HepG2 (cell line): ENCODE measurements around the gene TNFRSF13B. TPM values are rescaled to one million over a fixed set of nuclear protein-coding genes. Genes with fewer than 3 reads are reported as not detected.

ENCODE experiments used
- ATAC-seq: fragments of 200-7000 bp; cut with Tn5 transposase; 3 replicates; pipeline ENCODE4 v1.9.1; 2020; ENCODE audit warnings: mild to moderate bottlenecking, moderate library complexity
- BruUV-seq: library from RNA; stranded (reverse); fragments of 400-500 nt; replicated peaks from 2 replicates; lab custom pipeline; 2021; lab: Mats Ljungman, UMichigan
- CTCF ChIA-PET: fragments of 300-600 bp; formaldehyde crosslinking; extraction: SDS; loops from one replicate; lab custom pipeline; 2021; ENCODE audit warnings: low total read pairs, inconsistent platforms, low intra/inter-chr PET ratio; lab: Yijun Ruan, JAX
- POLR2A ChIA-PET: fragments of 350-600 bp; sonication (Branson Sonifier 250); formaldehyde crosslinking; loops from one replicate; lab custom pipeline; 2020; ENCODE audit warnings: antibody characterized with exemption, inconsistent platforms; lab: Yijun Ruan, JAX
- DNase-seq: peaks from one replicate; pipeline ENCODE4 v3.0.0-alpha.2; 2015; ENCODE audit warnings: low spot score
- FAIRE-seq: peaks from 3 replicates; lab custom pipeline; 2011; peaks lifted over from hg19 to GRCh38; lab: Jason Lieb, UNC
- H2AFZ ChIP-seq: one replicate; pipeline ENCODE4 v1.6.1; 2011; ENCODE audit warnings: low read length, inconsistent platforms
- H3K27ac ChIP-seq: fragments of 300-600 bp; 3 replicates; pipeline ENCODE4 v1.8.0; 2011; ENCODE audit warnings: mixed run types, mild to moderate bottlenecking, mixed read lengths, low read length, inconsistent platforms; ENCODE audit not compliant: insufficient read depth; ENCODE audit errors: extremely low read length
- H3K27me3 ChIP-seq, 2 experiments: fragments of 200-600 bp in 1 of 2; 2 replicates in 1 of 2; 3 replicates in 1 of 2; pipeline versions ENCODE4 v1.6.0 to v1.8.0; 2011; ENCODE audit warnings: low read length in 2 of 2, mild to moderate bottlenecking in 2 of 2, moderate library complexity in 2 of 2, inconsistent platforms in 1 of 2; ENCODE audit not compliant: insufficient read depth in 2 of 2, control insufficient read depth in 1 of 2
- H3K36me3 ChIP-seq, 2 experiments: fragments of 200-600 bp in 1 of 2; replicated peaks in 1 of 2; 2 replicates in 1 of 2; 3 replicates in 1 of 2; pipeline versions ENCODE4 v1.5.1 to v1.8.0; 2011; ENCODE audit warnings: low read length in 2 of 2, inconsistent platforms in 1 of 2; ENCODE audit not compliant: insufficient read depth in 2 of 2, control insufficient read depth in 1 of 2
- H3K4me1 ChIP-seq: 2 replicates; pipeline ENCODE4 v1.5.1; 2012; ENCODE audit warnings: low read length, inconsistent platforms; ENCODE audit not compliant: insufficient read depth
- H3K4me2 ChIP-seq: 2 replicates; pipeline ENCODE4 v1.6.0; 2011; ENCODE audit warnings: low read depth, low read length, inconsistent platforms
- H3K4me3 ChIP-seq, 3 experiments: fragments of 200-600 bp in 1 of 3; sonication (generic), shearing (Covaris generic) in 1 of 3; replicated peaks in 1 of 3; 2 replicates each; pipeline ENCODE4 v1.5.1; 2011 to 2016; ENCODE audit warnings: low read length in 3 of 3, inconsistent platforms in 2 of 3, low read depth in 2 of 3, mild to moderate bottlenecking in 2 of 3, control low read depth in 1 of 3, mixed read lengths in 1 of 3; ENCODE audit not compliant: insufficient read depth in 1 of 3
- H3K79me2 ChIP-seq: one replicate; pipeline ENCODE4 v1.6.1; 2011; ENCODE audit warnings: low read length, inconsistent platforms; ENCODE audit not compliant: insufficient read depth
- H3K9ac ChIP-seq: 2 replicates; pipeline ENCODE4 v1.6.0; 2011; ENCODE audit warnings: mild to moderate bottlenecking, low read depth, low read length, inconsistent platforms; ENCODE audit not compliant: insufficient read depth
- H3K9me3 ChIP-seq: 2 replicates; pipeline ENCODE4 v1.5.1; 2012; ENCODE audit warnings: mild to moderate bottlenecking, low read length
- H4K20me1 ChIP-seq: 2 replicates; pipeline ENCODE4 v1.6.0; 2011; ENCODE audit warnings: inconsistent platforms, mild to moderate bottlenecking, low read length, moderate library complexity; ENCODE audit not compliant: insufficient read depth
- EZH2 ChIP-seq: conservative IDR thresholded peaks from 2 replicates; pipeline ENCODE4 v1.6.1; 2012; ENCODE audit warnings: mild to moderate bottlenecking, low read depth, low read length, moderate library complexity
- HDAC2 ChIP-seq: sonication (generic); formaldehyde crosslinking; IDR thresholded peaks from 2 replicates; pipeline ENCODE4 v1.4.0; 2020; ENCODE audit warnings: missing genetic modification reagents
- MAZ ChIP-seq, 2 experiments: sonication (generic) in 1 of 2; formaldehyde crosslinking in 1 of 2; IDR thresholded peaks; 2 replicates each; pipeline versions ENCODE4 v1.5.0 to v1.6.1; 2012 to 2020; ENCODE audit warnings: low read depth in 2 of 2, mild to moderate bottlenecking in 2 of 2, borderline replicate concordance in 1 of 2, improper control_type of control experiment in 1 of 2, low read length in 1 of 2, missing genetic modification reagents in 1 of 2, moderate library complexity in 1 of 2
- NFE2L1 ChIP-seq: sonication (generic); formaldehyde crosslinking; IDR thresholded peaks from 2 replicates; pipeline ENCODE4 v1.4.0; 2020; ENCODE audit warnings: missing genetic modification reagents, mild to moderate bottlenecking, borderline replicate concordance
- ZNF263 ChIP-seq: sonication (generic); formaldehyde crosslinking; IDR thresholded peaks from 2 replicates; pipeline ENCODE4 v1.4.0; 2020; ENCODE audit warnings: missing genetic modification reagents
- ZNF724P ChIP-seq: sonication (generic); formaldehyde crosslinking; IDR thresholded peaks from 2 replicates; pipeline ENCODE4 v1.8.0; 2022; ENCODE audit warnings: missing genetic modification reagents, borderline replicate concordance
- WGBS: methylation state at CpG from one replicate; pipeline ENCODE4 v1.1.6; 2017; ENCODE audit warnings: low lambda C conversion rate; 5-methylcytosine and 5-hydroxymethylcytosine counted together
- in situ Hi-C: cut with HindIII; loops from 2 replicates; pipeline ENCODE4 v1.10.0; 2017; ENCODE audit warnings: low pct_unique_long_range_greater_than_20kb; ENCODE audit not compliant: extremely low pct_ligation_motif_present
- intact Hi-C: fragments of 100-400 bp; cut with micrococcal nuclease; formaldehyde crosslinking; loops from one replicate; pipeline ENCODE4 v1.10.0; 2022; ENCODE audit not compliant: unreplicated experiment
- polyA plus RNA-seq, 8 experiments: library from polyadenylated mRNA; depleted of rRNA in 3 of 8; stranded (reverse) in 7 of 8; unstranded in 1 of 8; fragments of >200 nt; fragmentation: Illumina TruSeq in 4 of 8; extraction: Trizol in 4 of 8; gene quantifications; 2 replicates each; pipeline versions ENCODE4 v1.2.1 to v1.2.3, GENCODE V29; 2011 to 2016; ENCODE audit warnings: low read depth in 4 of 8, missing spikeins in 1 of 8, mixed read lengths in 1 of 8; ENCODE audit not compliant: insufficient read depth in 1 of 8
- total RNA-seq, 5 experiments: library from RNA; depleted of rRNA; stranded (reverse); fragments of >200 nt; fragmentation: Illumina TruSeq; extraction: Trizol; gene quantifications; 2 replicates each; pipeline ENCODE4 v1.2.3, GENCODE V29; 2016; ENCODE audit warnings: low read depth in 1 of 5
- TF ChIP-seq, protein P1 (sequence below): sonication (generic); formaldehyde crosslinking; IDR thresholded peaks from 2 replicates; pipeline ENCODE4 v1.5.1; 2020; ENCODE audit warnings: mild to moderate bottlenecking, missing genetic modification reagents, borderline replicate concordance
- TF ChIP-seq, protein P2 (sequence below): sonication (generic); formaldehyde crosslinking; IDR thresholded peaks from 2 replicates; pipeline ENCODE4 v1.4.0; 2020; ENCODE audit warnings: mild to moderate bottlenecking, missing genetic modification reagents
- TF ChIP-seq, protein P3 (sequence below): sonication (generic); formaldehyde crosslinking; IDR thresholded peaks from 2 replicates; pipeline ENCODE4 v1.5.0; 2020; ENCODE audit warnings: mild to moderate bottlenecking, missing genetic modification reagents

TNFRSF13B gene
- total and polyA plus RNA-seq, 2 of the 13 experiments (the other 11 are each of a cell fraction or from before 2014, with no cell fraction given), result not detected

DNA sequence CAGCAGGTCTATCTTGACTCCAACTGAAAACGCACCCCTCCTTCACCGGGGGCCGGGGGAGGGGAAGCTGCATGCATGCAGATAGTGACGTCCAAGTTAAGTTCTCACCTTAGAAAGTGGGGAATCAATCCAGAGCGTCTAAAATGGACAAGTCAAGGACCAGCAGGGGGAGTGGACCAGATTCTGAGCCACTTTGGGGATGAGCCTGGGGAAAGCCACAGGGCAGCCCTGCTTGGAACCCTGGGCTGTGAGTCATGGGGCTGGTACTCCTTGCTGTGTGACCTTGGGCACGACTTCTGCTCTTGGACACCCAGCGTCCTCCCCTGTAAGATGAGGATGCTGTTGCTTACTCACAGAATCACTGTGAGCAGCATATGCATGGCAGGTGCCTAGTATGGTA, 9.1 kb downstream of the TNFRSF13B start:
- intact Hi-C loops, result no loop called here
- 3% methylated on average over 6 of the region's 7 CpGs for WGBS
- no peaks in the 10 kb centered on the region for H3K79me2 ChIP-seq
- H3K9me3 ChIP-seq, result peaks cover 5% of the 10 kb centered on the region; the same call in 1 of the 2 replicates
- H3K4me3 ChIP-seq, result no peak overlapping the region
- H4K20me1 ChIP-seq, result no peaks in the 10 kb centered on the region
- no peak overlapping the region for H3K4me2 ChIP-seq
- DNase-seq (no peak), ATAC-seq (peak; percentile 51), FAIRE-seq (no peak)
- H3K27ac ChIP-seq, result no peak overlapping the region
- CTCF ChIA-PET, result no interaction called here
- POLR2A ChIA-PET, result no interaction called here
- TF ChIP-seq ZNF263 (CRISPR knock-in tag) (peak; percentile 26; the same call in 1 of the 2 replicates), MAZ (IDR thresholded peaks at IDR 0.05; ENCODE audit: borderline replicate concordance, low read depth, low read length) (no peak), MAZ (CRISPR knock-in tag; IDR thresholded peaks at IDR 0.05; ENCODE audit: low read depth) (no peak)
- H3K9ac ChIP-seq, result no peak overlapping the region
- no peaks in the 10 kb centered on the region for H3K4me1 ChIP-seq
- H3K27me3 ChIP-seq, result peaks cover 0 to 1% of the 10 kb centered on the region in 2 experiments; a peak in 1 of 5 replicates
- H3K36me3 ChIP-seq, result no peaks in the 10 kb centered on the region
- in situ Hi-C loops, result no loop called here
- BruUV-seq, result no TSS peak
- H2AFZ ChIP-seq, result no peak overlapping the region

DNA sequence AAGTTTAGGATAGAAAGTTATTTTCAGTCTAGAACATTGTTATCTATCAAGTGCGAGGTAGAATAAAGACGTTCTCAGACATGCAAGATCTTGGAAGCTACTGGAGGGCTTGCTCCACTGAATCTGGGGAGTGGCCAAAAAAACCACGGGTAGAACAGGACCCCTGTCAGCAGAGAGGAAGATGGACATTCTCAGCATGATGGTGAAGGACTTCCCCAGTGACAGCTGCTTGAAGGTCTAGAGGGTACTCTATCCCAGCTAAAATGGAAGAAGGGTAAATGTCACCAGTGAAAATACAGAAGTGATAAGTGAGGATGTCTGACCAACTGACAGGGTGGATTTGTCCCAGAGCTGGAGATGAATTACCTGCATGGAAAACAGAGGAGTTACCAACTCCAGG, 10.1 kb downstream of the TNFRSF13B start:
- FAIRE-seq (no peak), ATAC-seq (no peak), DNase-seq (no peak)
- no peak overlapping the region for H2AFZ ChIP-seq
- no peaks in the 10 kb centered on the region for H3K36me3 ChIP-seq
- in situ Hi-C loops, result no loop called here
- BruUV-seq, result no TSS peak
- no peak overlapping the region for H3K9ac ChIP-seq
- intact Hi-C loops, result no loop called here
- no peak overlapping the region for H3K4me3 ChIP-seq
- H3K27me3 ChIP-seq, result peaks cover 0 to 5% of the 10 kb centered on the region in 2 experiments; a peak in 1 of 5 replicates
- 32% methylated on average over 3 of the region's 3 CpGs for WGBS
- no peak overlapping the region for H3K27ac ChIP-seq
- ChIA-PET POLR2A (no interaction called here), CTCF (no interaction called here)
- no peaks in the 10 kb centered on the region for H3K79me2 ChIP-seq
- H4K20me1 ChIP-seq, result no peaks in the 10 kb centered on the region
- no peaks in the 10 kb centered on the region for H3K4me1 ChIP-seq
- no peak overlapping the region for H3K4me2 ChIP-seq
- peaks cover 5% of the 10 kb centered on the region; the same call in 1 of the 2 replicates for H3K9me3 ChIP-seq
- TF ChIP-seq, protein P1, sequence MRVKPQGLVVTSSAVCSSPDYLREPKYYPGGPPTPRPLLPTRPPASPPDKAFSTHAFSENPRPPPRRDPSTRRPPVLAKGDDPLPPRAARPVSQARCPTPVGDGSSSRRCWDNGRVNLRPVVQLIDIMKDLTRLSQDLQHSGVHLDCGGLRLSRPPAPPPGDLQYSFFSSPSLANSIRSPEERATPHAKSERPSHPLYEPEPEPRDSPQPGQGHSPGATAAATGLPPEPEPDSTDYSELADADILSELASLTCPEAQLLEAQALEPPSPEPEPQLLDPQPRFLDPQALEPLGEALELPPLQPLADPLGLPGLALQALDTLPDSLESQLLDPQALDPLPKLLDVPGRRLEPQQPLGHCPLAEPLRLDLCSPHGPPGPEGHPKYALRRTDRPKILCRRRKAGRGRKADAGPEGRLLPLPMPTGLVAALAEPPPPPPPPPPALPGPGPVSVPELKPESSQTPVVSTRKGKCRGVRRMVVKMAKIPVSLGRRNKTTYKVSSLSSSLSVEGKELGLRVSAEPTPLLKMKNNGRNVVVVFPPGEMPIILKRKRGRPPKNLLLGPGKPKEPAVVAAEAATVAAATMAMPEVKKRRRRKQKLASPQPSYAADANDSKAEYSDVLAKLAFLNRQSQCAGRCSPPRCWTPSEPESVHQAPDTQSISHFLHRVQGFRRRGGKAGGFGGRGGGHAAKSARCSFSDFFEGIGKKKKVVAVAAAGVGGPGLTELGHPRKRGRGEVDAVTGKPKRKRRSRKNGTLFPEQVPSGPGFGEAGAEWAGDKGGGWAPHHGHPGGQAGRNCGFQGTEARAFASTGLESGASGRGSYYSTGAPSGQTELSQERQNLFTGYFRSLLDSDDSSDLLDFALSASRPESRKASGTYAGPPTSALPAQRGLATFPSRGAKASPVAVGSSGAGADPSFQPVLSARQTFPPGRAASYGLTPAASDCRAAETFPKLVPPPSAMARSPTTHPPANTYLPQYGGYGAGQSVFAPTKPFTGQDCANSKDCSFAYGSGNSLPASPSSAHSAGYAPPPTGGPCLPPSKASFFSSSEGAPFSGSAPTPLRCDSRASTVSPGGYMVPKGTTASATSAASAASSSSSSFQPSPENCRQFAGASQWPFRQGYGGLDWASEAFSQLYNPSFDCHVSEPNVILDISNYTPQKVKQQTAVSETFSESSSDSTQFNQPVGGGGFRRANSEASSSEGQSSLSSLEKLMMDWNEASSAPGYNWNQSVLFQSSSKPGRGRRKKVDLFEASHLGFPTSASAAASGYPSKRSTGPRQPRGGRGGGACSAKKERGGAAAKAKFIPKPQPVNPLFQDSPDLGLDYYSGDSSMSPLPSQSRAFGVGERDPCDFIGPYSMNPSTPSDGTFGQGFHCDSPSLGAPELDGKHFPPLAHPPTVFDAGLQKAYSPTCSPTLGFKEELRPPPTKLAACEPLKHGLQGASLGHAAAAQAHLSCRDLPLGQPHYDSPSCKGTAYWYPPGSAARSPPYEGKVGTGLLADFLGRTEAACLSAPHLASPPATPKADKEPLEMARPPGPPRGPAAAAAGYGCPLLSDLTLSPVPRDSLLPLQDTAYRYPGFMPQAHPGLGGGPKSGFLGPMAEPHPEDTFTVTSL, result no peak
- TF ChIP-seq, protein P2, sequence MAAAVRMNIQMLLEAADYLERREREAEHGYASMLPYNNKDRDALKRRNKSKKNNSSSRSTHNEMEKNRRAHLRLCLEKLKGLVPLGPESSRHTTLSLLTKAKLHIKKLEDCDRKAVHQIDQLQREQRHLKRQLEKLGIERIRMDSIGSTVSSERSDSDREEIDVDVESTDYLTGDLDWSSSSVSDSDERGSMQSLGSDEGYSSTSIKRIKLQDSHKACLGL (CRISPR knock-in tag), result no peak
- TF ChIP-seq, protein P3, sequence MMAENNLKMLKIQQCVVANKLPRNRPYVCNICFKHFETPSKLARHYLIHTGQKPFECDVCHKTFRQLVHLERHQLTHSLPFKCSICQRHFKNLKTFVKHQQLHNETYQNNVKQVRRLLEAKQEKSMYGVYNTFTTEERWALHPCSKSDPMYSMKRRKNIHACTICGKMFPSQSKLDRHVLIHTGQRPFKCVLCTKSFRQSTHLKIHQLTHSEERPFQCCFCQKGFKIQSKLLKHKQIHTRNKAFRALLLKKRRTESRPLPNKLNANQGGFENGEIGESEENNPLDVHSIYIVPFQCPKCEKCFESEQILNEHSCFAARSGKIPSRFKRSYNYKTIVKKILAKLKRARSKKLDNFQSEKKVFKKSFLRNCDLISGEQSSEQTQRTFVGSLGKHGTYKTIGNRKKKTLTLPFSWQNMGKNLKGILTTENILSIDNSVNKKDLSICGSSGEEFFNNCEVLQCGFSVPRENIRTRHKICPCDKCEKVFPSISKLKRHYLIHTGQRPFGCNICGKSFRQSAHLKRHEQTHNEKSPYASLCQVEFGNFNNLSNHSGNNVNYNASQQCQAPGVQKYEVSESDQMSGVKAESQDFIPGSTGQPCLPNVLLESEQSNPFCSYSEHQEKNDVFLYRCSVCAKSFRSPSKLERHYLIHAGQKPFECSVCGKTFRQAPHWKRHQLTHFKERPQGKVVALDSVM (CRISPR knock-in tag), result no peak
- TF ChIP-seq NFE2L1 (CRISPR knock-in tag), result no peak
- no peak for TF ChIP-seq HDAC2 (CRISPR knock-in tag)
- no peak for TF ChIP-seq EZH2
- TF ChIP-seq ZNF724P (CRISPR knock-in tag), result no peak
